ENCODE measurements around the gene GNG7.
"Not testable (repeated sequence)": the region's sequence is repeated elsewhere in the genome, so short reads cannot be mapped to it uniquely, and the experiment has no call there.

GNG7 gene

GRCh38 chr19:2464389-2464788, 238.1 kb downstream of the GNG7 start:
- DNase-seq (ENCODE audit: low read depth in 2 of 2) = no peak

GRCh38 chr19:2463694-2464093, 238.8 kb downstream of the GNG7 start:
- not testable (repeated sequence) for DNase-seq (ENCODE audit: low read depth in 2 of 2)

DNA sequence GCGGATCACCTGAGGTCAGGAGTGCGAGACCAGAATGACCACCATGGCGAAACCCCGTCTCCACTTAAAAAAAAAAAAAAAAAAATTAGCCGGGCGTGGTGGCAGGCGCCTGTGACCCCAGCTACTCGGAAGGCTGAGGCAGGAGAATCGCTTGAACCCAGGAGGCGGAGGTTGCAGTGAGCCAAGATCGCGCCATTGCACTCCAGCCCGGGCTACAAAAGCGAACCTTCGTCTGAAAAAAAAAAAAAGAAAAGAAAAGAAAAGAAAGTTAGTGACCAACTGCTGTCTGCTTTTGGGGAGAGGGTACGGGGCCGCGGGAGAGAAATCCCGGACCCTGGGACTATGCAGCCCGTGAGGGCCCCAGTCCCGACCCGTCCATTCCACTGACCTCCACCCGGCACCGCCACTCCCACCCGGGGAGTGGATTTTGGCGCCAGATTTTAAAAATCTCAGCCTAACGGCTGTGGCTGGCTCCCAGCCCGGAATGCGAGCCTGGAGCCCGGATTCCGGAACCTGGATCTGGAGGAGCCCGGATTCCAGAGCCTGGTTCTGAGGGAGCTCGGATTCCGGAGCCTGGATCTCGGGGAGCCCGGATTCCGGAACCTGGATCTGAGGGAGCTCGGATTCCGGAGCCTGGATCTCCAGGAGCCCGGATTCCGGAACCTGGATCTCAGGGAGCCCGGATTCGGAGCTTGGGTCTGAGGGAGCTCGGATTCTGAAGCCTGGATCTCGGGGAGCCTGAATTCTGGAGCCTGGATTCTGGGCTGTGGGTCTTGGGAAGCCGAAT, 239.7 kb downstream of the GNG7 start:
- no peak for DNase-seq (ENCODE audit: low read depth in 2 of 2)

DNA sequence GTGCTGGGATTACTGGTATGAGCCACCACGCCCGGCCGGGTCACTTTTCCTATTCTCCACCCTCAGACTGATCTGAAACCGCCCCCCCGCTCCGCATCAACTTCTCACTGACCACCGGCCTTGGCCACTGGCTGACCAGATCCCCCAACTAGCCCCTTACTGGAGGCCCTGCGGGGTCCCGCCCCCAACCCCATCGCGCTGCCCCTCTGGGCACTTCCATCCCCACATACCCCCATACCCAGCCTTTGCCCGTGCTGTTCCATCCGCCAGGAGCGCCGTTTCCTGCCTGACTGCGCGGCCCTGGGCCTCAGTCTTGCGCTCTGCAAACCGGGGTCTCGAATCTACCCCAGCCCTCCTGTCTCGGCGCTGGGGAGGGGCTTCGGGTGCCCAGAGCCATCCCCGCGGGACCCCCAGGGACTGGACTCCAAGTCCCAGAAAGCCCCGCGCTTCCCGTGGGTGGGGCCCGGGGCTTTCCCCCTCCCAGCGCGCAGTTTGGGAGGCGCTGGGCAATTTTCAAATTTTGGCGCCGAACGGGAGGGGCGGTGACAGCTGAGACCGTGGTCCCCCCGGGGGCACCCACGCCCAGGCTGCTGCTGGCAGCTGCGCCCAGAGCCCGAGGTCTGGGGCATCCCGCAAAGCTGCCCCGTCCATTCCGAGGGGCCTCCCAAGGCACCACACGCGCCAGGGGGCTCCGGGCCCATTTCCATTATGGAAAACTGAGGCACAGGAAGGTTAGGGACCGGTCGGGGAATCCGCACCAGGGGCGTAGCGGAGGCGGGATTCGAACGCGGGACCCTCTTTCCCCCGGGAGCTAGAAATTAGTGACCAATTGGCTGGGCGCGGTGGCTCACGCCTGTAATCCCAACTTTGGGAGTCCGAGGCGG, 240.5 kb downstream of the GNG7 start:
- peak; percentile 62 to 68 for DNase-seq (ENCODE audit: low read depth in 2 of 2)

Data from stimulated activated CD4-positive, alpha-beta T cell treated with anti-CD3 and anti-CD28 coated beads, Interleukin-1b, Interleukin-23, amount 100 ng/mL, for 4 hours (primary cell).